Activated naive CD4-positive, alpha-beta T cell treated with anti-CD3 and anti-CD28 coated beads for 36 hours (primary cell): ENCODE measurements around the gene OGDH. TPM values are rescaled to one million over a fixed set of nuclear protein-coding genes. Genes with fewer than 3 reads are reported as not detected.

Source experiments
- CTCF ChIA-PET: fragments of 350-600 bp; sonication (Branson Sonifier 250); formaldehyde crosslinking; loops from one replicate; lab custom pipeline; 2021; ENCODE audit warnings: antibody characterized with exemption; lab: Charles Lee
- DNase-seq: peaks from one replicate; pipeline ENCODE4 v3.0.0-alpha.2; 2020
- H3K27ac Mint-ChIP-seq: one replicate; pipeline ENCODE4 v1.8.0; 2021; ENCODE audit warnings: mild to moderate bottlenecking, mixed read lengths
- H3K27me3 Mint-ChIP-seq: one replicate; pipeline ENCODE4 v1.8.0; 2021; ENCODE audit warnings: low read depth, mixed read lengths
- H3K36me3 Mint-ChIP-seq: one replicate; pipeline ENCODE4 v1.8.0; 2021; ENCODE audit warnings: low read depth, mixed read lengths
- H3K4me1 Mint-ChIP-seq: one replicate; pipeline ENCODE4 v1.8.0; 2021; ENCODE audit warnings: low read depth, mixed read lengths
- H3K4me3 Mint-ChIP-seq: one replicate; pipeline ENCODE4 v1.8.0; 2021; ENCODE audit warnings: mild to moderate bottlenecking, moderate library complexity, mixed read lengths
- H3K9me3 Mint-ChIP-seq: one replicate; pipeline ENCODE4 v1.8.0; 2021; ENCODE audit warnings: mixed read lengths
- intact Hi-C: fragments of 100-400 bp; cut with micrococcal nuclease; formaldehyde crosslinking; loops from one replicate; pipeline ENCODE4 v1.15.1; 2023
- total RNA-seq, 2 experiments: library from RNA; stranded (reverse); gene quantifications; one replicate each; pipeline ENCODE4 v1.2.3, GENCODE V29; 2021

Gene OGDH
- total RNA-seq, 2 experiments from 2014 or later: 73.9 to 78.4 TPM

DNA sequence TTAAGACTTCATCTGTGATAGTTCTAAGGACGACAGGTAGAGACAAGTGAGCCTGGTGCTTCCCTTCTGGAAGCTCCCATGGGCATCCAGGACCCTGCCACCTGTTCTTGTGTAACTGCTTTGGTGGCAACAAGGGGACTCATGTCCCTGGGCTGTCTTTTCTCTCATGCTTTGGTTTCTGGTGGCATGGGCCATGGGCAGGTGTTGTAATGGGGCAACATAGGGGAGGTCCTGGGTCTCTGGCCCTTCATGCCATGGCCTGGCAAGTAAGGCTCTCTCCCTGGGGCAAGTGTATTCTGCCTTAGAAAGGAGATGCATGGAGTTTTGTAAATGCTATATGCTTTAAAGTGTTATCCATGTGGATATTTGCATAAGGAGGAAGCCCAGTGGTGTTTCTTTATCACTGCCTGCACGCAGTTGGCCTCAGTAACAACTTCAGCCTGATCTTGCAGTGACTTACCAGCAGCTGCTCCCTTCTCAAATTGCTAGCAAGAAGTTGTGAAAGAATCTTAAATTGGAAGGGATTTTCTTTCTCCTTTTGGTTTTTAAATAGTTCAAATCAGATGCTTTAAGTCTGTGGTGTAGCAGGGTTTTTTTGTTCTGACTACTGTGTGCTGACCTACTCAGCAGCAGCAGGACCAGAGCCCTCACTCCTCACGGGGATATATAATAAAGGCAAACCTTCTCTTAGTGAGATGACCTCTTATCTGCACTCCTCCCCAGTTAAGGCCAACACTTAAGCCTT lies 39.9 kb downstream of the OGDH start:
- no peaks in the 10 kb centered on the region for H3K9me3 Mint-ChIP-seq
- DNase-seq: no peak
- peaks cover 6% of the 10 kb centered on the region for H3K4me1 Mint-ChIP-seq
- H3K27ac Mint-ChIP-seq: no peak overlapping the region
- intact Hi-C loops: no loop called here
- H3K36me3 Mint-ChIP-seq: peaks cover 26% of the 10 kb centered on the region
- H3K27me3 Mint-ChIP-seq: no peaks in the 10 kb centered on the region
- no peak overlapping the region for H3K4me3 Mint-ChIP-seq
- CTCF ChIA-PET: no interaction called here

DNA sequence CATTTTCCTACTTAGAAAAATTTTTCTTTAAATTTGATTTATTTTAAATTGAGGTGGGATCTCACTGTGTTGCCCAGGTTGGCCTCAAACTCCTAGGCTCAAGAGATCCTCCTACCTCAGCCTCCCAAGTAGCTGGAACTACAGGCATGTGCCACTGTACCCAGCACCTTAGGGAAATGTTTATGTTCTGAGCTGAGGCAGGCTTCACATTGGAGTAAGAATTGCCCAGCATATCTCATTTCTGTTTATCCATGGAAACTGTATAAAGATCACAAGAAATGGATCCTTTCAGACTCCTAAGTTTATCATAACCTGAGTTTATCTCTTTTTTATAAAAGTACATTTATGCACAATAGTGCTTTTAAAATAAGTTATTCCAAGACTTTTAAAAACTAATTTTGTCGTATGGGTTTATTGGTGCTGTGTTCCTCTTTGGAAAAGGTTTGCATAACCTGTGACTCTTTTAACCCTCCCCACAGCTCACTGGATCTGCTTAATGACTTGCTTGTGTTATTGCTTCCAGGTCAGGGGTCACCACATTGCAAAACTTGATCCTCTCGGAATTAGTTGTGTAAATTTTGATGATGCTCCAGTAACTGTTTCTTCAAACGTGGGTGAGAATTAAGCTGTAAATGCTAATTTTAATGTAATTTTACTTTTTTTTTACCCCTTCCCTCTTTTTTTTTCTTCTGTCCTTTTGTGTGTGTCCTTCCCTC lies 40.7 kb downstream of the OGDH start:
- peaks cover 24% of the 10 kb centered on the region for H3K36me3 Mint-ChIP-seq
- no peaks in the 10 kb centered on the region for H3K27me3 Mint-ChIP-seq
- no peak overlapping the region for H3K27ac Mint-ChIP-seq
- CTCF ChIA-PET: interaction anchor here (0.7 kb wide), 1 partner anchor 117 kb away, joined by 4 read pairs; no protein-coding TSS in a partner anchor
- no peaks in the 10 kb centered on the region for H3K4me1 Mint-ChIP-seq
- intact Hi-C loops: no loop called here
- no peaks in the 10 kb centered on the region for H3K9me3 Mint-ChIP-seq
- DNase-seq: no peak
- no peak overlapping the region for H3K4me3 Mint-ChIP-seq

DNA sequence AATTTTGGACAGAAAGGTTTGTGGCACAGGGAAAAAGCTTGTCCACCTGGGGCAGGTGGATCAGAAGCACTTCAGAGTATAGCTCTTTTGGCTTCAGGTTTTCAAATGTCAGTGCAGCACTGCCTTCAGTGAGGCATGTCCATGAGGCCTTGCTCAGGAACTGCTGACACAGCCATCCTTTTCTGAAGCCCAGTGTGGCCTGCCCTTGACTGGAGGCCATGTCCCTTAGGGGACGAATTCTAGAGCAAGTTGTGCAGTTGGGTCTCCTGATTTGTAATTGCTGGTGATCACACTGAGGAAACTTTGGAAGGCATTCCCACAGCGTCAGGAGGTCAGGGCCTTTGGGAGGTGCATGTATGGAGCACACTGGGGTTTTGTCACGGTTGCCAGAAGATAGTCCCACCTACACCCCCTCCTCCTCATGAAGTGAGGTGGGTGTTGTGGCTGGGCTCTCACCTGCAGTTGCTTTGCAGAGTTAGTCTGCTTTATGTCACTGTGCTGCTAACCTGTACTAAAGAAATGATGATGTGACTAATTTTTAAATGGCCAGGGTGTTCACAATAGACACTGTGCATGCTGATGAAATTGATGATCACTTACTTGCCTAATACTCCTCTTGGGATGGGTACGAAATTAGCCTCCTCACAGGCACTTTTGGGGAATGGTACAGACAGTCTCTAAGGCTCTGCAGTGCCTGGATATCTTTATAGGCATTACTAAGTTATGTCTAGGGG lies 41.7 kb downstream of the OGDH start:
- no peaks in the 10 kb centered on the region for H3K9me3 Mint-ChIP-seq
- no peak overlapping the region for H3K4me3 Mint-ChIP-seq
- H3K36me3 Mint-ChIP-seq: peaks cover 27% of the 10 kb centered on the region
- CTCF ChIA-PET: no interaction called here
- H3K4me1 Mint-ChIP-seq: no peaks in the 10 kb centered on the region
- no peak for DNase-seq
- H3K27me3 Mint-ChIP-seq: no peaks in the 10 kb centered on the region
- intact Hi-C loops: no loop called here
- H3K27ac Mint-ChIP-seq: no peak overlapping the region

DNA sequence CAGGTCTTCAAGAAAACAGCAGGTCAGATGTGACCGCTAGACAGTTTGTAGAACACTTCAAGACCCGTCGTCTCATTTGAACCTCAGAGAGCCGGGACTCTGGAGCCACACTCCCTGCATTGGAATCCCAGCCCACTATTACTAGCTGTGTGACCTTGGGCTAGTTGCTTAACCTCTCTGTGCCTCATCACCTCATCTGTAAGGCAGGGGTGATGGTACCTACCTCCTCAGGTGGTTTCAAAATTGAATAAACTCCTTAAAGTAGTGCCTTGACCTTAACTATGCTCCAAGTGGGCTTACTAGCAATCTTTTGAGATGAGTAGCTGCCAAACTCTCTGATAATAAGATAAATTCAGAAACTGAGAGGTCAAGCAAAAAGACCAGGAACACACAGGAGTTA lies 43.8 kb downstream of the OGDH start:
- DNase-seq: no peak
- Mint-ChIP-seq H3K4me3 (no peak overlapping the region), H3K4me1 (no peaks in the 10 kb centered on the region), H3K27ac (no peak overlapping the region), H3K27me3 (no peaks in the 10 kb centered on the region), H3K9me3 (no peaks in the 10 kb centered on the region), H3K36me3 (peaks cover 28% of the 10 kb centered on the region)
- intact Hi-C loops: no loop called here
- CTCF ChIA-PET: no interaction called here

DNA sequence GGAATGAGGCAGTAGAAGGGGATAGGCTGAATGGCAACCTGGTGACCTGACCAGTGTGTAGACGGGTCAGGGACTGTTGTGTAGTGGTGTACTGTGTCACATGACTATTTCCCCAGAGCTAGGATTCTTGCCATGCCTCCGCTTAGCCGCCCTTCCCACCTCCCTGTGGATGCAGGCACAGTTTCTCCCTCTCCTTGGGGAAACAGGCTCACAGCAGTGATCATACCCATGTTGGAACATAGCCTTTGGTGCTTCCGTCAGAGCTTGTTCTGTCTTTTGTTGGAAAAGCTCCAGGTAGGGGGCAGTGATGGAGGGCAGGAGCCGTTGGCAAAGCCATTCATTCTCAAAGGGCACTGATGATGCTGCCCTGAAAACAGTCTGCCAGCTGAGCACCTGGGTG lies 44.3 kb downstream of the OGDH start:
- Mint-ChIP-seq H3K27ac (no peak overlapping the region), H3K36me3 (peaks cover 32% of the 10 kb centered on the region)

DNA sequence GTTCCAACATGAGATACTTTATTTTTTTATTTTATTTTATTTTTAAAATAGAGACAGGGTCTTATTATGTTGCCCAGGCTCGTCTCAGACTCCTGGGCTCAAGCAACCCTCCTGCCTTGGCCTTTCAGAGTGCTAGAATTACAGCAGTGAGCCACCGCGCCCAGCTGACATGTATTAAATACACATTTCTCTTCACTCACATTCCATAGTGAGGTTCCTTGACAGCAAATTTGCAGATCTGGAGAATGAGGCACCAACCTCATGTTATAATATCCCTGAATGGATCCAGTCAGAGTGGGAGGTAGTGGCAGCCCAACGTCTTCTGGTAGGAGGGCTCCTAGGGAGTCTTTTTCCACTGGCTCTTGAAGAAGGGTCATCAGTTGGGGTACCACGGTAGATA lies 46.1 kb downstream of the OGDH start:
- CTCF ChIA-PET: no interaction called here
- Mint-ChIP-seq H3K4me3 (no peak overlapping the region), H3K9me3 (peaks cover 3% of the 10 kb centered on the region), H3K27ac (no peak overlapping the region), H3K27me3 (no peaks in the 10 kb centered on the region), H3K36me3 (peaks cover 46% of the 10 kb centered on the region), H3K4me1 (no peaks in the 10 kb centered on the region)
- intact Hi-C loops: no loop called here
- no peak for DNase-seq

More for the DNA sequence above, 44.3 kb downstream of the OGDH start:
- H3K4me3 Mint-ChIP-seq: no peak overlapping the region
- DNase-seq: no peak
- no peaks in the 10 kb centered on the region for H3K9me3 Mint-ChIP-seq
- CTCF ChIA-PET: no interaction called here
- H3K27me3 Mint-ChIP-seq: no peaks in the 10 kb centered on the region
- intact Hi-C loops: no loop called here
- no peaks in the 10 kb centered on the region for H3K4me1 Mint-ChIP-seq

DNA sequence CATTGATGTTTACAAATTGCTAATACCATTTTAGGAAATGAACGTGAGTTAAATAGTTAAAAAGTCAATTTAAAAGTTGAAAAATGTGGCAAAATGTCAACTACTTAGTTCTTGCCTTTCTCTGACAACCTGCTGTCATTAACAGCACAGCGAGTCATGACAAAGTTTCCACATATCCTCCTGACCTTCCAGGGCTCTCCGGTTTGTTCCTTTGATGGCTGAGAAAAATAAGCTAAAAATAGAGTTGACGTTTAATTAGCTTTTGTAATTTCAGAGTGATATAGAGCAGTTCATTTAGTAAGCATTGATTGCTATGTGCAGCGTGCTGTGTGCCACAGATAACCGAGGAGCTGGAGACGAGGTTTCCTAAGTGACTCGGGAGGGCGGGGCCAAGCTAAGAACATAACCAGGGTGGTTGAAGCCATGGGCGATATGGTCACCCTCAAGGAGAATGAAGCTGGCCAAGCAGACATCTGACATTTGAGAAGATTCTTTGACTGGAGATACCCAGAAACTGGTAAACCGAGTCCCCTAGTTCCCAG lies 47.9 kb downstream of the OGDH start:
- H3K4me1 Mint-ChIP-seq: no peaks in the 10 kb centered on the region
- H3K36me3 Mint-ChIP-seq: peaks cover 51% of the 10 kb centered on the region
- CTCF ChIA-PET: interaction anchor here (1.1 kb wide), 1 partner anchor 16 kb away, joined by 4 read pairs; no protein-coding TSS in a partner anchor
- no peak overlapping the region for H3K27ac Mint-ChIP-seq
- no peak overlapping the region for H3K4me3 Mint-ChIP-seq
- no peak for DNase-seq
- peaks cover 3% of the 10 kb centered on the region for H3K9me3 Mint-ChIP-seq
- intact Hi-C loops: no loop called here
- H3K27me3 Mint-ChIP-seq: no peaks in the 10 kb centered on the region

DNA sequence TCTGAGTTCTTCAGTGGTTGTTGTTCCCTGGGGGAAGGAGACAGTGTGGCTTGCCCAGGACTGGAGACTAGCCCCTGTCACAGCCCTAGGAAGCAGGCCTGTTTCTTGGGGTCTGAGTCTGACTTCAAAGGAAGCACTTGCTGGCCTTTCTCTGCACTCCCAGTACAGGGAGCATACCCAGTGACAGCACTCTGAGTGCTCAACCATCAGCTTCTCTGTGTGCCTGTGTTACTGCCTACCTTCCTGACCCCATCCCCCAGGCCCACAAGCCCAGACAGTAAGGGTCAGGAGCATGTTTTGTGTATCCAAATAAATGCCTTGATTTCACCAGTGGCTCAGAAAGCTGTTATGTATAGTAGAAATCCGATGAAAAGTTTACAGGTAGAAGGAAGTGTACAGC lies 48.9 kb downstream of the OGDH start:
- Mint-ChIP-seq H3K36me3 (peaks cover 55% of the 10 kb centered on the region), H3K4me3 (no peak overlapping the region), H3K27ac (no peak overlapping the region), H3K9me3 (peaks cover 6% of the 10 kb centered on the region), H3K4me1 (no peaks in the 10 kb centered on the region), H3K27me3 (no peaks in the 10 kb centered on the region)
- intact Hi-C loops: no loop called here
- DNase-seq: no peak
- CTCF ChIA-PET: interaction anchor here (0.6 kb wide), 1 partner anchor 173 kb away, joined by 4 read pairs; no protein-coding TSS in a partner anchor

DNA sequence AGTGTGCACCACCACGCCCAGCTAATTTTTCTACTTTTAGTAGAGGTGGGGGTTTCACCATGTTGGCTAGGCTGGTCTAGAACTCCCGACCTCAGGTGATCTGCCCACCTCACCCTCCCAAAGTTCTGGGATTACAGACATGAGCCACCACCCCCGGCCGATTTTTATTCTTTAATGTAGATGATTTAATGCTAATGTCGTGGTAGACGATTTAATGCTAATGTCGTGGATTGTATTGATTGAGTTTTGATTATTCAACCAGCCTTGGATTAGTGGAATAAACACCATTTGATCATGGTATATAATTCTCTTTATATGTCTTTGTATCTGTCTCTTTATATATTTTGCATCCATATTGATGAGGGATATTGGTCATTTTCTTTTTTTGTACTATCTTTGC lies 52.6 kb downstream of the OGDH start:
- peaks cover 17% of the 10 kb centered on the region for H3K9me3 Mint-ChIP-seq
- CTCF ChIA-PET: interaction anchor here (1.2 to 1.4 kb wide), 2 partner anchors 10 to 125 kb away, joined by 3 read pairs; no protein-coding TSS in a partner anchor
- H3K36me3 Mint-ChIP-seq: peaks cover 64% of the 10 kb centered on the region
- H3K4me3 Mint-ChIP-seq: no peak overlapping the region
- no peak for DNase-seq
- no peak overlapping the region for H3K27ac Mint-ChIP-seq
- no peaks in the 10 kb centered on the region for H3K4me1 Mint-ChIP-seq
- no peaks in the 10 kb centered on the region for H3K27me3 Mint-ChIP-seq
- intact Hi-C loops: no loop called here

DNA sequence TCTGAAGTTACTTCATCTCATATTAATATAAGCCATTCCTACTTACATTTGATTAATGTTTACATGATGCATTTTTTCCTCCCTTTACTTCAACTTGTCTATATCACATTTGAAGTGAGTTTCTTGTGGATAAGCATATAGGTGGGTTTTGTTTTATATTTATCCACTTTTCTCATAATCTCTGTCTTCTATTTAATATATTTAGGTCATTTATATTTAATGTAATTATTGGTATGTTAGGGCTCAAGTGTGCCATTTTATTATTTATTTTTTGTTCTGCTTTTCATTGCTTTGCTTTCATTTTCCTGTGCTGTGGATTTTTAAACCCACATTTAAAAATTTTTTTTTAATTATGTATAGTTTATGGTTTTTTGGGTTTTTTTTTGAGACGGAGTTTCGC lies 54.8 kb downstream of the OGDH start:
- Mint-ChIP-seq H3K4me1 (no peaks in the 10 kb centered on the region), H3K4me3 (no peak overlapping the region), H3K27me3 (no peaks in the 10 kb centered on the region), H3K27ac (no peak overlapping the region), H3K9me3 (peaks cover 17% of the 10 kb centered on the region), H3K36me3 (peaks cover 56% of the 10 kb centered on the region)
- DNase-seq: no peak
- CTCF ChIA-PET: no interaction called here
- intact Hi-C loops: no loop called here

DNA sequence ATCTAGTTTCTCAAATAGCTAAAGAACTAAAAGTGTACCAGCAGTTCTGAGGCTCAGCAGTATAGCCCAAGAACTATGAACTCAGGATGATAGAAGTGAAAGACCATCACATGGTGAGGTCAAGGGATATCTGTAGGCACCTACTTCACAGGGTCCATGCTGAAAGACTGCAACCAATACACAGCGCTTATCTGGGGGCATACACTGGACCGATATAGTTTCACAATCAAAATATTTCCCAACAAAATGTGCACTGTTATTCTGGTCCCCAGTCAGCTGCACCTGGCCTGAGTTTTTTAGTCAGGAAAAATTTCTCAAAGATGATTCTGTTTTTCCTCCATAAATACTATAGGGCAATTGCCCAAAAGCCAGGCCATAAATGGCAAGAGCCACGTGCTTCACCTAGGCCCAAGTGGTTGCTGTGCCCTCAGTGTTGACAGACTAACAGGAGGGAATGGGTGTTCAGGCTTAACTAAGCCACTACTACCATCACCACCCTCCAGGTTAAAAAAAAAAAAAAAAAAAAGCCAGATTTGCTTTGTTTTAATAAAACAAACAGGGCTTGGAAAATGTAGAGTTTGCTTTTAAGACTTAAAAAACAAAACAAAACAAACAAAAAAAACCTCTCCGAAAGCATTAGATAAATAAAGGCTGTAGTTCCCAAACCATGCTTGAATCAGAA lies 58.5 kb downstream of the OGDH start:
- H3K27ac Mint-ChIP-seq: no peak overlapping the region
- peaks cover 34% of the 10 kb centered on the region for H3K36me3 Mint-ChIP-seq
- no peak overlapping the region for H3K4me3 Mint-ChIP-seq

More for the DNA sequence above, 58.5 kb downstream of the OGDH start:
- DNase-seq: no peak
- H3K9me3 Mint-ChIP-seq: peaks cover 12% of the 10 kb centered on the region
- CTCF ChIA-PET: no interaction called here
- intact Hi-C loops: no loop called here
- no peaks in the 10 kb centered on the region for H3K4me1 Mint-ChIP-seq
- no peaks in the 10 kb centered on the region for H3K27me3 Mint-ChIP-seq
